ENCODE data around the gene SHROOM2.
"Not testable (repeated sequence)": the region's sequence is repeated elsewhere in the genome, so short reads cannot be mapped to it uniquely, and the experiment has no call there.

The SHROOM2 gene

GRCh38 chrX:9825966-9826365 is 39.7 kb downstream of the SHROOM2 start:
- no peak for DNase-seq

DNA sequence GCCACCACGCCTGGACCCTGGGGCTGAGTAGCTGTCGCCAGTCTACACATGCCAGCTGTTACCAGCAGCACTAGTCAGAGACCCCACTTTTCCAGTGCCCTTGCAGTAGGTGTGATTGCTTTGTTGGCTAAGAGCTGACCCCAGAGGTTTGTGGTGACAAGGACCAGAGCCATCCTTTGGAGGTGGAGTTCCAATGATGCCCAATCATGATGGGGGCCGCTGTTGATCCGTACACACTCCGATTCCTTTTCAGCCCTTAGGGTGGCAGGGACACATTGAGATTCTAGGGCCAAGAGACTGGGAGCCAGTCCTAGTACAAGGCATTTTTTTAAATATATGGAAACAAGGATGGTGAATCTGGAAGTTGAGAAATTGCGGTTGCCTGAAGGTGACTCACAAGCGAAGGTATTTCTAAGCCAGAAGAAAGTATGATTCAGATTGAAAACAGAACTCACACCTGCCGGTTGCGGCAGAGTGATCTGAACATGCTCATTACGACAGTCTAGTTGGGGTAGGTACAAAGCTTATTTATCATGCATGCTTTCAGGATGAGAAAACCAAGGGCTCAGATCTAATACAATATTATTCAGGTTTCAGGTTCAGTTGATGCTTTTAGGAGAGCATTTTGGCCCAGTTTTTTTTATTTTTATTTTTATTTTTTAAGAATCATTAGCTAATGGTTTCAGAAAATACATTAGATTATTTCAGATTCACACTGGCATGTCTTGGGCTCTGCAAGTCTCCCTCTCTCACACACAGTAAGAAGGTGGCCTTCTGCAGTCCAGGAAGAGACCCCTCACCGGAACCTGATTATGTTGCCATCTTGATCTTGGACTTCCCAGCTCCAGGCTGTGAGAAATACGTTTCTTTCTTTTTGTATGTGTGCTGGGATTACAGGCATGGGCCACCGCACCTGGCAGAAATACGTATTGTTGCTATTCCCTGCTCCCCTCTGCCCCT is 43.4 kb downstream of the SHROOM2 start:
- no peak for DNase-seq

DNA sequence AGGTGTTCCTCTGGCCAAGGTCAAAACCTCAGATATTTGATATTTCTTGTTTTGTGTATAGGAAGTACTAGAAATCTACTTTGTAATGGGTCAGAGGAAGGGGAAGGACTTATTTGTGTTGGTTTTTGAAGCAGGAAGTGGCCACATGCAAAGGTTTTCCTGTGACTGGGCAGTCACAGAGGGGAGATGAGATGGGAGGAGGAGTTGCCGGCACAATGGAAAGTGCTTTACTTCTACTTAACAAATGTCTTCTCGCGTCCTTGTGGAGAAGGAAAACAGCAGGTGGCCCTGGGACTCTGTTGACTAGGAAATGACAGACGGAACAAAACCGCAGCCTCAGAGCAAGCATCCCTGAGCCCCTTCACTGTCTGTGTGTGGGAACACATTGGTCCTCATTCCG is 46.6 kb downstream of the SHROOM2 start:
- no peak for DNase-seq

- peak in 12 of 58 donors; percentile 0 to 37 (median 4) for DNase-seq
These were observed 49.5 kb downstream of the SHROOM2 start for GRCh38 chrX:9835585-9836210.

DNA sequence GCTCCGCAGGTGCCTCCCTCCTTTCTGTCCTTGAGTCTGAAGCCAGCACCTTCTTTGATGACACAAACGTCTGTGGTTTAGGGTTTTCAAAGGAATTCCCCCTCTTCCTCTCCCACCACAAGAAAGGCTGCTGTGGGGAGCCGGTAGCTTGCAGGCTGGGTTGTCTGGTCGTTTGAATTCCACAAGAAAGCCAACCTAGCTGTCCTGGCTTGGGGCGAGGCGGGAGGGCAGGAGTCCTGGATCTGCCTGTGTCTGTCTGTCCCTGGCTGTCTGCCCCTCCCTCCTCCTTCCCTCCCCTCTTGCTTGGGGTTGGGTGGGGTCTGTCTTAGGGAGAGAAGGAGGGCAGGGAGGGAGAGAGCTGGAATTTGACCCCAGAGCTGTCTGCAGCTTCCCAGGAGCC is 56.3 kb downstream of the SHROOM2 start:
- DNase-seq, result no peak

DNA sequence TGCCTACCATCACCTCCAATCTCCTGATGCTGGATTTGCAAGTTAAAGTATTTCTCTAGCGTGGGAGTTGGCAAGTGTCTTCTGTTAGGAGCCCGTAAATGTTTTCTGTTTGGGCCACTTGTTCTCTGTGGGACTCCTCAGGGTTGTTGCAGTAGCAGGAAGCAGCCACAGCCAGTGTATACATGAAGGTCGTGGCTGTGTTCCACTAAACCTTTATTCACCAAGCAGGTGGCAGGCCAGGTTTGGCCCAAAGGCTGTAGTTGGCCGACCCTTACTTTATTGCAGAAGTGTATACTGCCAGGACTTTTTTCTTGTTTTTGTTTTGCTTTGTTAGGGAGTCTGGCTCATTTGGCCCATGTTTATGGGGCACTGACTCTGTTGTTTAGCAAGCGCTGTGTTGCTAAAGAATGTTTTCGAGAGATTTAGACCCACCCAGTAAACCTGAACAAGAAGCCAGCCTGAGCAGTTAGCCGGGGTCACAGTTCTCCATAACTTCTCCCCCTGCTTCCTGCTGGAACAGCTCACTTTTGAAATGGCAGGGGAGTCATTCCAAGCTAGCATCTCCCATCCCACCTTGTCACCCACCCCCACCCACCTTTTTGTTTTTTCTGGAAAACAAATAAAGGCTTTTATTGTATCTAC is 58.8 kb downstream of the SHROOM2 start:
- no peak for DNase-seq

DNA sequence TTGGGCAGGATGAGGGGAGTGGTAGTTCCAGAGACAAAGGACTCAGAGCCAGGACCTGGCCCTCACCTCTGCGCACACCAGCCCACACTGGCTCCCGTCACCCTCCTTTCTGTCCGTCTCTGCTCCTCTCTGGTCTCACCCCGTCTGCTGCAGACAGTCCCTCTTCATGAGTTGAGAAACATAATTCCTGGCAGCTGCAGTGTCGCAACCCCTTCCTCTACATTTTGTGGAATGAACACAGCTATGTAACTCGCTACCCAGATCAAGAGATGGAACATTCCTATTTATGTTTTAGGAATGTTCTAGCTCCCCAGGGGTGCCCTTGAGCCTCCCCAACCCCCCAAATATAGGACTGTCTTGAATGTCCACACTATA is 59.3 kb downstream of the SHROOM2 start:
- DNase-seq, result no peak

DNA sequence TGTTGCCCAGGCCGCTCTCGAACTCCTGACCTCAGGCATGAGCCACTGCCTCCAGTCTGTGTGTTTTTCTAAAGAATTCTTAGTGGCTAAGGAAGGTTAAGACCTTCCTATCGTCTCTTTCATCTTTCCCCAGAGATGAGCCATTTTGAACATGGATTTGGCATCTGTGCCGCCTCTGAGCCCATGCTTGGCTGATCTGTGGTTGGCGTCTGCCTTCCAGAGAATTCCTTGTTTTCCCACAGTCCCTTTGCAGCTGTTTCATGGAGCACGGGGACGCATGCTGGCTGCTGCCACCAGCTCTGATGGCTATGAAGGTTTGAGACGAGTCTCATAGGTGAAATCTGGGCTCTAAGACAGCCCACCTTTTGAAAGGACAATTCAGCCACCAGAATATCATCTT is 60.4 kb downstream of the SHROOM2 start:
- no peak for DNase-seq

DNA sequence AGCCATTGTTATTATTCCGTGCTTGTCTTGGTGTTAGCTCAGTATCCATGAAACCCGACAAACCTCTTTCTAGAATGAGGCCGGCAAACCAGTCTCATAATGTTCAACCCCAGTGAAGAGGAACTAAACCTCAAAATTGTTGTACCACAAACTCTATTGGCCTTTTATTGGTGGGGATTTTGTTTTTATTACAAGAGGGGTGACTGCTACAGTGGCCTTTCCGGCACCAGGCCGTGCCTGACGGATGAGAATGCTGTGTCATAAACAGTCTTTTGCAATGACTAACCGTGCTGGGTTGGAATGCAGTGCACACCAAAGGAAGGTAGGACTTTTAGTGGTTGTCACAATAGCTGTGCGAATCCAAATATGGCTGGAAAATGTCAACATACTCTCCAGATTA is 60.8 kb downstream of the SHROOM2 start:
- no peak for DNase-seq

DNA sequence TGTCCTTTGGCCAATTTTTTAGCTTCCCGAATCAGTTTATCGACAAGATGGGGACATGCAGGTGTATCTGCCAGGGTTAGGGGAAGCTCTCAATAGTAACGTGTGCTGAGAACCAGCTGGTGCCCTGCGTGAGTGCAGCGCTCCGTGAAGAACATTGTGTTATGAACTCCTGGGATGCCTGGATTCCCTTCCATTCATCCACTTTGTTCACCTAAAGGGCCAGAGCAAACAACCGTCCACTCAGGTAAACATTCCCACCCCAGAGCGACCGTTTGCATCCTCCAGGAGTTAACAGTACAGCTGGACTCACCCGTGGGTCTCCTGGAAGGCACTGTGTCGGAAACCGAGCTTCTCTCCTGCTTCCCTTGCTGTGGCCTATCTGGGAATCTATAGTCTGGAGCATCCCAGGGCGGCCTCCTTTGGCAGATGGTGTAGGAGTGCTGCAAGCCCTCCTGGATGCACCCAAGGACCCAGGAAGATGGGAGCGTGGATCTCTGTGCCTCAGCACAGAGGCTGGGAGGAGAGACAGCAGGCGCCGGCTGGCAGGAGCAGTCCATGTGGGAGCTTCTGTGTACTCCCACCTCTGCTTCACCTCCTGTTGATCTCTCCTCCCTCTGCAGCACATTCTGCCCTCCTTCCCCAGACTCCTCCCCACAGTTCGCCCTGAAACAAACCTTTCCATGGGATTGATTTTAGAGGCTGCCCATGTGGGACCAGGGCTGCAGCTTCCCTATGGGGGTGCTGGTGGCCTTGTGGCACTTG is 62.7 kb downstream of the SHROOM2 start:
- no peak for DNase-seq

GRCh38 chrX:9851890-9852289 is 65.7 kb downstream of the SHROOM2 start:
- DNase-seq, result no peak

DNA sequence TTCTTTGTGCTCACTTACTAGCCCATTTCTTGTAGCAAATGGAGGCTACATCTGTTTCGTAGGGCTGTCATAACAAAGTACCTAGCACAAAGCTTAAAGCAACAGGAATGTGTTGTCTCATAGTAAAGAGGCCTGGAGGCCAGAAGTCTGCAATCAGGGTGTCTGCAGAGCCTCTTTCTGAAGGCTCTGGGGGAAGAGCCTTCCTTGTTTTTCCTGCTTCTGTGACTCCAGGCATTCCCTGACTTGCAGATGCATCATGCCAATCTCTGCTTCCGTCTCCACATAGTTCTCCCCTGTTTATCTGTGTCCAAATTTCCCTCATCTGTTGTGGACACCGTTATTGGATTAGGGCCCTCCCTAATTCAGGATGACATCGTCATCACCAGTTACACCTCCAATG is 67.1 kb downstream of the SHROOM2 start:
- no peak for DNase-seq

DNA sequence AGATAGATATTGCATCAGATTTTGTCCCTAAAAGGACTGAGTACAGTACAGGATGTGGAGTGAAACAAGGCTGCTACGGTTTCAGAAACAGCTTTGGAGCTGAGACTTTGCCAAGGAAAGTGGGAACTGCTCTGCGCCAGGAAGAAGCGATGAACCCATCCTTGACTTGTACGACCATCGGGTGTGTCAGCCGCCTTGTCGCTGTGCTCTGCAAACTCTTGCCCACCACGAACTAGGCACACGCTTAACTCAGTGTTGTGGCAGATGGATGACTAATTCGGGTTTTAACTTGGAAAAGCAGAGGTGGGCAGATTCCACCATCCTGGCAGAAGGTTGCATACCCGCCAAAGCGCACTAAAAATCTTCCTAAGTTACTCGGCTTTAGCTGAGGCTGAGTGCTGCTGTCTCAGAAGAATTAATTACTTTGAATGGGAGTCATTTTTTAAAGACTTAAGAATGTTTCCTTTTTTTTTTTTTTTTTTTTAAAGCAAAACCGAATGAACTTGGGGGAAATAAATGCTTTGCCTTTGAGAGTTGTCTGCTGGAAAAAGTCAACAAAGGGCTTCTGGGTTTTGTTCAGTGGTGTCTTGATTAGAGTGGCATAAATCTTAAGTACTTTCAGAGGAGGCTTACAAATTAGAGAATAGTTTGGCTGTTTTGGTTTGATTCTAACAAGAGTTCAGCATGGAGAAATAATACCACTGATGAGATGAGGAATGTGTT is 69.5 kb downstream of the SHROOM2 start:
- peak in 4 of 58 donors; percentile 0 to 24 (median 2) for DNase-seq

DNA sequence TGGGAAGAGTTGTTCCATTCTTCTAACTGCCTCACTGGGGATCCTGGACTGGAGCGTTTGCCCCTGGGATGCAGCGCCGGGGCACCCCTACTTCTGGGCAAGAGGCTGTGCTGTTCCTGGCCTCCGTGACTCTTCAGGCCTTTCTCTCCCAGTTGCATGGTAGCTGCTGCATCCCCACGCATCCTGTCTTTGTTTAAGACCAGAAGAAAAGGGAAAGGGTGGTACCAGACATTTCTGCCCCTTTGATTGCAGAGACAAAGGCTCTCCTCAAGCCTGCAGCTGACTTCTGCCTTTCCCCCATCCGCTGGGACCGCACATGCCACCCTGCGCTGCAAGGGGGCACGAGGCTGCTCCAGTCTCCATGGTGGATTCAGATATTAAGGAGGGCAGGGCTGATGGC is 70.4 kb downstream of the SHROOM2 start:
- no peak for DNase-seq

- no peak for DNase-seq
These were observed 71.6 kb downstream of the SHROOM2 start for GRCh38 chrX:9857575-9858474.

- DNase-seq, result not testable (repeated sequence)
These were observed 72.5 kb downstream of the SHROOM2 start for GRCh38 chrX:9858684-9859083.

GRCh38 chrX:9859711-9860555 is 73.7 kb downstream of the SHROOM2 start:
- no peak for DNase-seq

DNA sequence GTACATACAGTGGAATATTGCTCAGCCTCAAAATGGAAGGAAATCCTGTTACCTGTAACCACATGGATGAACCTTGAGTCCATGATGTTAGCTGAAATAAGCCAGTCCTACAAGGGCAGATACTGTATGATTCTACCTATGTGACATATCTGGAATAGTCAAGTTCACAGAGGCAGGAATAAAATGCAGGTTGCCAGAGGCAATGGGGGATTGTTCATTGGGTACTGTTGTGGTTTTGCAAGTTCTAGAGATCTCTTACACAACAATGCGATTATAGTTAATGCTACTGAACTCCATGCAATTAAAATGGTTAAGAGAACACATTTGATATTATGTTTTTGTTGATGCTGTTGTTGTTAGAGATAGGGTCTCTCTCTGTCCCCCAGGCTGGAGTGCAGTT is 74.6 kb downstream of the SHROOM2 start:
- no peak for DNase-seq

GRCh38 chrX:9861711-9862110 is 75.5 kb downstream of the SHROOM2 start:
- DNase-seq, result no peak

All from anterior cingulate cortex (tissue), 58 donors.